ENCODE measurements around the gene CSF1. TPM values are rescaled to one million over a fixed set of nuclear protein-coding genes. Genes with fewer than 3 reads are reported as not detected.

CSF1 gene
- total RNA-seq, 2 donors from 2014 or later = 18.4 to 31.5 TPM

- WGBS = 90% methylated on average over 3 of the region's 3 CpGs
- intact Hi-C loops (cut with DNase I) = no loop called here
- no peak for DNase-seq (ENCODE audit: low spot score)
- H3K36me3 ChIP-seq = no peaks in the 10 kb centered on the region
- TF ChIP-seq CTCF (IDR thresholded peaks at IDR 0.05) (no peak), POLR2A (IDR thresholded peaks at IDR 0.05) (no peak), POLR2AphosphoS5 (IDR thresholded peaks at IDR 0.05) (no peak)
- H3K4me3 ChIP-seq = no peak overlapping the region
- H3K9me3 ChIP-seq = no peaks in the 10 kb centered on the region
- no peaks in the 10 kb centered on the region for H3K4me1 ChIP-seq (replicated peaks)
- no peaks in the 10 kb centered on the region for H3K27me3 ChIP-seq (replicated peaks; ENCODE audit: insufficient read depth)
- H3K27ac ChIP-seq = no peak overlapping the region
These were observed 59.3 kb downstream of the CSF1 start for GRCh38 chr1:109969907-109970306.

- H3K27ac ChIP-seq = no peak overlapping the region
- no peak overlapping the region for H3K4me3 ChIP-seq
- 33% methylated on average over 1 of the region's 1 CpG for WGBS
- H3K9me3 ChIP-seq = no peaks in the 10 kb centered on the region
- H3K4me1 ChIP-seq (replicated peaks) = no peaks in the 10 kb centered on the region
- no peak for TF ChIP-seq POLR2A (IDR thresholded peaks at IDR 0.05)
- no peak for TF ChIP-seq POLR2AphosphoS5 (IDR thresholded peaks at IDR 0.05)
- TF ChIP-seq CTCF (IDR thresholded peaks at IDR 0.05) = no peak
- DNase-seq (ENCODE audit: low spot score) = no peak
- no peaks in the 10 kb centered on the region for H3K36me3 ChIP-seq
- intact Hi-C loops (cut with DNase I) = no loop called here
- H3K27me3 ChIP-seq (replicated peaks; ENCODE audit: insufficient read depth) = no peaks in the 10 kb centered on the region
These were observed 60.9 kb downstream of the CSF1 start for GRCh38 chr1:109971559-109971958.

GRCh38 chr1:109974191-109974590, 63.5 kb downstream of the CSF1 start:
- no peaks in the 10 kb centered on the region for H3K4me1 ChIP-seq (replicated peaks)
- no peak overlapping the region for H3K27ac ChIP-seq
- DNase-seq (ENCODE audit: low spot score) = no peak
- H3K27me3 ChIP-seq (replicated peaks; ENCODE audit: insufficient read depth) = no peaks in the 10 kb centered on the region
- H3K36me3 ChIP-seq = no peaks in the 10 kb centered on the region
- H3K4me3 ChIP-seq = no peak overlapping the region
- no peaks in the 10 kb centered on the region for H3K9me3 ChIP-seq
- 89% methylated on average over 3 of the region's 3 CpGs for WGBS
- no peak for TF ChIP-seq POLR2AphosphoS5 (IDR thresholded peaks at IDR 0.05)
- TF ChIP-seq CTCF (IDR thresholded peaks at IDR 0.05) = no peak
- no peak for TF ChIP-seq POLR2A (IDR thresholded peaks at IDR 0.05)
- intact Hi-C loops (cut with DNase I) = no loop called here

- no peaks in the 10 kb centered on the region for H3K27me3 ChIP-seq (replicated peaks; ENCODE audit: insufficient read depth)
- no peaks in the 10 kb centered on the region for H3K36me3 ChIP-seq
- intact Hi-C loops (cut with DNase I) = no loop called here
- no peak for TF ChIP-seq CTCF (IDR thresholded peaks at IDR 0.05)
- no peak for TF ChIP-seq POLR2A (IDR thresholded peaks at IDR 0.05)
- TF ChIP-seq POLR2AphosphoS5 (IDR thresholded peaks at IDR 0.05) = no peak
- no peak overlapping the region for H3K4me3 ChIP-seq
- no peak overlapping the region for H3K27ac ChIP-seq
- H3K9me3 ChIP-seq = no peaks in the 10 kb centered on the region
- 93% methylated on average over 3 of the region's 3 CpGs for WGBS
- DNase-seq (ENCODE audit: low spot score) = no peak
- H3K4me1 ChIP-seq (replicated peaks) = no peaks in the 10 kb centered on the region
These were observed 65.1 kb downstream of the CSF1 start for GRCh38 chr1:109975718-109976117.

- Histone ChIP-seq H3K9me3 (no peaks in the 10 kb centered on the region), H3K27ac (no peak overlapping the region), H3K27me3 (replicated peaks; ENCODE audit: insufficient read depth) (no peaks in the 10 kb centered on the region)
These were observed 66.1 kb downstream of the CSF1 start for GRCh38 chr1:109976762-109977161.

More at GRCh38 chr1:109976762-109977161, 66.1 kb downstream of the CSF1 start:
- 97% methylated on average over 4 of the region's 4 CpGs for WGBS
- TF ChIP-seq POLR2AphosphoS5 (IDR thresholded peaks at IDR 0.05) (no peak), CTCF (IDR thresholded peaks at IDR 0.05) (no peak), POLR2A (IDR thresholded peaks at IDR 0.05) (no peak)
- Histone ChIP-seq H3K36me3 (no peaks in the 10 kb centered on the region), H3K4me3 (no peak overlapping the region), H3K4me1 (replicated peaks) (no peaks in the 10 kb centered on the region)
- no peak for DNase-seq (ENCODE audit: low spot score)
- intact Hi-C loops (cut with DNase I) = no loop called here

Data from prostate gland (tissue), 2 donors.